ENCODE data around the gene CHML. TPM values are rescaled to one million over a fixed set of nuclear protein-coding genes. Genes with fewer than 3 reads are reported as not detected.

Gene CHML
- total RNA-seq, 1 donor from 2014 or later = 23.3 TPM

DNA sequence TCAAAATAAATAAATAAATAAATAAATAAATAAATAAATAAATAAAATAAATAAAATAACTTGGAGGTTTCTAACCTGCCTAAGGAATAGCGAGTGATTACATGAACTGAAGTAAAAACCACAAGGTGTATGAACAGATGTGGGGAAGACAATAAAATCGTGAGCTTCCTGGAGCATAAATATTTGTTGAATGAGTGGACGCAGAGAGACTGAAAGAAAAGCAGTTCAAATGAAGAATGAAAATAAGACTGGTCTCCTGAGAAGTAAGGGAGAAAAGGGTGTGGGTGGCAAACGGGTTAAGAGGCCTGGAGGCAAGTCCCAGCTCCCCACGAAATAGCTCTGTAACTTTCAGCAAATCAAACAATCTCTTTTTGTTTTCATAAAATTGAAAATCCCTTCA, 33.6 kb downstream of the CHML start:
- Mint-ChIP-seq H3K36me3 (ENCODE audit: unreplicated experiment) (no peaks in the 10 kb centered on the region), H3K4me3 (ENCODE audit: unreplicated experiment) (no peak overlapping the region), H3K27me3 (ENCODE audit: unreplicated experiment) (no peaks in the 10 kb centered on the region), H3K4me1 (ENCODE audit: low read depth, unreplicated experiment) (no peaks in the 10 kb centered on the region), H3K27ac (ENCODE audit: unreplicated experiment) (no peak overlapping the region), H3K9me3 (ENCODE audit: unreplicated experiment) (no peaks in the 10 kb centered on the region)
- DNase-seq = no peak
- TF ChIP-seq, protein P1, sequence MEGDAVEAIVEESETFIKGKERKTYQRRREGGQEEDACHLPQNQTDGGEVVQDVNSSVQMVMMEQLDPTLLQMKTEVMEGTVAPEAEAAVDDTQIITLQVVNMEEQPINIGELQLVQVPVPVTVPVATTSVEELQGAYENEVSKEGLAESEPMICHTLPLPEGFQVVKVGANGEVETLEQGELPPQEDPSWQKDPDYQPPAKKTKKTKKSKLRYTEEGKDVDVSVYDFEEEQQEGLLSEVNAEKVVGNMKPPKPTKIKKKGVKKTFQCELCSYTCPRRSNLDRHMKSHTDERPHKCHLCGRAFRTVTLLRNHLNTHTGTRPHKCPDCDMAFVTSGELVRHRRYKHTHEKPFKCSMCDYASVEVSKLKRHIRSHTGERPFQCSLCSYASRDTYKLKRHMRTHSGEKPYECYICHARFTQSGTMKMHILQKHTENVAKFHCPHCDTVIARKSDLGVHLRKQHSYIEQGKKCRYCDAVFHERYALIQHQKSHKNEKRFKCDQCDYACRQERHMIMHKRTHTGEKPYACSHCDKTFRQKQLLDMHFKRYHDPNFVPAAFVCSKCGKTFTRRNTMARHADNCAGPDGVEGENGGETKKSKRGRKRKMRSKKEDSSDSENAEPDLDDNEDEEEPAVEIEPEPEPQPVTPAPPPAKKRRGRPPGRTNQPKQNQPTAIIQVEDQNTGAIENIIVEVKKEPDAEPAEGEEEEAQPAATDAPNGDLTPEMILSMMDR (IDR thresholded peaks at IDR 0.05; ENCODE audit: partially characterized antibody, unreplicated experiment) = no peak

DNA sequence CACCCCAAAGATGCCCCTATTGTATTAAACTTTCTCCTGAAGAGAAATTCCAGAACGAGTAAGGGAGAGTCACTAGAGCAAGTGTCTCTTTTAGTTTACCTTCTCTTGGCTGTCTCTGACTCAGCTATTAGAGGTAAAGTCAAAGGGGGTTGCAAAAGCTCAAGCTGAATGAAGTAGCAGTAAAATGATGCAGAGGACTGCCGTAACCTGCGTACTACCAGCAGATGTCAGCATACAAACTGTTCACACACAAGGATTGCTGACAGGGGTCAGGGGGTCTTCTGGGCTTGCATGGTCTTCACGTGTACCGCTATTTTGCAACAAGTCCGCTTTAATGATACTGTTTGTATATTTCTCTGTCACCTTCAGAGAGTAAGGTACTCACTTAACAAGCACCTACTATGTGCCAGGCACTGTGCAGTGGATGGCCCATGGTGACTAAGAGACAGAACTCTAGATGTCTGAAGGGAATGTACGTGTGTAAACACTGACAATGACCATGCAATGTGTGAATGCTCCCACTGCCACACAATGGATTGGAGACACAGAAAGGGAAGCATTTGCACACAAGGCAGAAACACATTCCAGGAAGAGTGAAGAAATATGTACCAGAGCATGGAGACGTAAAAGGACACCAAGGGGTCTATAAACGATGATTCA, 34.9 kb downstream of the CHML start:
- H3K27me3 Mint-ChIP-seq (ENCODE audit: unreplicated experiment) = no peaks in the 10 kb centered on the region
- no peak for DNase-seq
- H3K27ac Mint-ChIP-seq (ENCODE audit: unreplicated experiment) = no peak overlapping the region
- TF ChIP-seq, protein P1 (IDR thresholded peaks at IDR 0.05; ENCODE audit: partially characterized antibody, unreplicated experiment) = no peak
- H3K4me1 Mint-ChIP-seq (ENCODE audit: low read depth, unreplicated experiment) = no peaks in the 10 kb centered on the region
- H3K36me3 Mint-ChIP-seq (ENCODE audit: unreplicated experiment) = no peaks in the 10 kb centered on the region
- H3K4me3 Mint-ChIP-seq (ENCODE audit: unreplicated experiment) = no peak overlapping the region
- no peaks in the 10 kb centered on the region for H3K9me3 Mint-ChIP-seq (ENCODE audit: unreplicated experiment)

DNA sequence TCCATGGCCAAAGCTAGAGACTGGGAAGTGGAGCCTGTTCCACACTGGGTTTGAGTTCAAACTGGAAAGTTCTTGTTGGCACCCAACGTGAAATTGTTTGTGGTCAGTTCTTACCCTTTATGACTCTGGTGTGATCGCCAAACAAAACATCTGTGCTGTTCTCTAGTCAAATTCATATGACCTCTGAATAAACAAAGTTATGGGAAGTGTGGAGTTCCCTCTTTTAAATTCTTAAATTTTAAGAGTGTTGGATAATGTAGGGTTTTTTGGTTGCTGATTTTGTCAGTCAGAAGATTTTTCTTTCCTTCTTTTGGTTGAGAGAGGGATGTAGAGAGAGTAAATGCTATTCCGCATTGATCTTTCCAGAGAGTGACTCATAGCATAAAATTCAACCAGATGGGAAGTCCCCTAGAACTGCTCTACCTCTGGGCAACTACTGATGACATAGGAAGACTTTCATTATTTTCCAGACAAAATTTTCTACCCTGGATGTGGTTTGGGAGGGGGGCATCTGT, 36.4 kb downstream of the CHML start:
- H3K9me3 Mint-ChIP-seq (ENCODE audit: unreplicated experiment) = no peaks in the 10 kb centered on the region

DNA sequence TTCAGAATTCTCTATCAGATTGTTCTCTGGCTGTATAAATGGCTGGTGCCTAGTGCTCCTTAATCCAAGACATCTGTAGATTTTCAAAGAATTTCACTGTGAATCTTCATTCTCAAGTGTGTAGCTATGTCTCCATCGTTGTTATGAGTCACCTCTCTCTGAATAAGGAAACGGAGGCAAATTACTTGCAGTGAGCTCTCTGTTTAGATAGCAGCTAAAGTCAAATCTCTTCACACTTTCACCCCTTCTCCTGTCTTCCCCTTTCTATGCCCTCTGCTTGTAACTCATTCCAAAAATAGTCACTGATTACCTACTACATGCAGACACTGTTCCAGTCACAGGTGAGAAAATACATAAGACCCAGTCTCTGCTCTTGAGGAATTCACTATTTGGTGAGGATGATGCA, 39.7 kb downstream of the CHML start:
- no peak overlapping the region for H3K27ac Mint-ChIP-seq (ENCODE audit: unreplicated experiment)
- H3K4me3 Mint-ChIP-seq (ENCODE audit: unreplicated experiment) = no peak overlapping the region
- H3K27me3 Mint-ChIP-seq (ENCODE audit: unreplicated experiment) = no peaks in the 10 kb centered on the region
- DNase-seq = no peak
- TF ChIP-seq, protein P1 (IDR thresholded peaks at IDR 0.05; ENCODE audit: partially characterized antibody, unreplicated experiment) = no peak
- peaks cover 4% of the 10 kb centered on the region for H3K4me1 Mint-ChIP-seq (ENCODE audit: low read depth, unreplicated experiment)
- no peaks in the 10 kb centered on the region for H3K9me3 Mint-ChIP-seq (ENCODE audit: unreplicated experiment)
- no peaks in the 10 kb centered on the region for H3K36me3 Mint-ChIP-seq (ENCODE audit: unreplicated experiment)

More for the DNA sequence above, 36.4 kb downstream of the CHML start:
- Mint-ChIP-seq H3K4me3 (ENCODE audit: unreplicated experiment) (no peak overlapping the region), H3K27me3 (ENCODE audit: unreplicated experiment) (no peaks in the 10 kb centered on the region), H3K27ac (ENCODE audit: unreplicated experiment) (no peak overlapping the region), H3K4me1 (ENCODE audit: low read depth, unreplicated experiment) (no peaks in the 10 kb centered on the region), H3K36me3 (ENCODE audit: unreplicated experiment) (no peaks in the 10 kb centered on the region)
- DNase-seq = no peak
- TF ChIP-seq, protein P1 (IDR thresholded peaks at IDR 0.05; ENCODE audit: partially characterized antibody, unreplicated experiment) = no peak

DNA sequence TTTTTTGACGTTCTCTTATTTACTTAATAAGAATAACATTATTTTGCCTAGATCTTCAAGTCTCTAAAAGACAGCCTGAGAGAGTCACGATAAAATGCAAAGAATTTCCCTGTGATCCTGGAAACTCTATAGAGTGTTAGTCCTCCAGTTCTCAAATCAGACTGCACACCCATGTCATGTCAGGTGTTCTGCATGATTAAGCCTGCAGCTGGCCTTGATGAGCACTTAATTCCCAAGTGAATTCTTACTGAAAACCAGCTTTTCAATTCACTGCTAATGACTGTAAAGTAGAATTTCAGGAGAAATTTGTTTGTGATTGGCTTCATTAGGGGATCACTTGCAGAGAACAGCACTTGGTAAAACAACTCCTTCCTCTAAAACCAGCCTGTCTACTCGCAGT, 41.9 kb downstream of the CHML start:
- no peaks in the 10 kb centered on the region for H3K36me3 Mint-ChIP-seq (ENCODE audit: unreplicated experiment)
- H3K9me3 Mint-ChIP-seq (ENCODE audit: unreplicated experiment) = no peaks in the 10 kb centered on the region
- H3K27ac Mint-ChIP-seq (ENCODE audit: unreplicated experiment) = no peak overlapping the region
- no peaks in the 10 kb centered on the region for H3K27me3 Mint-ChIP-seq (ENCODE audit: unreplicated experiment)
- peaks cover 4% of the 10 kb centered on the region for H3K4me1 Mint-ChIP-seq (ENCODE audit: low read depth, unreplicated experiment)
- TF ChIP-seq, protein P1 (IDR thresholded peaks at IDR 0.05; ENCODE audit: partially characterized antibody, unreplicated experiment) = no peak
- no peak for DNase-seq
- H3K4me3 Mint-ChIP-seq (ENCODE audit: unreplicated experiment) = no peak overlapping the region

Data from glutamatergic neuron (in vitro differentiated cells).